Activated naive CD8-positive, alpha-beta T cell (primary cell): ENCODE data around the gene ARHGAP10.
A peak's percentile ranks its signal among the peaks of the same experiment; 100 is the strongest.
"Not testable (repeated sequence)": the region's sequence is repeated elsewhere in the genome, so short reads cannot be mapped to it uniquely, and the experiment has no call there.

Source experiments
- H3K27ac Mint-ChIP-seq: one replicate; pipeline ENCODE4 v1.8.0; 2021; ENCODE audit warnings: mixed read lengths
- H3K27me3 Mint-ChIP-seq: one replicate; pipeline ENCODE4 v1.8.0; 2021; ENCODE audit warnings: mixed read lengths
- H3K36me3 Mint-ChIP-seq: one replicate; pipeline ENCODE4 v1.8.0; 2021; ENCODE audit warnings: mixed read lengths
- H3K4me1 Mint-ChIP-seq: one replicate; pipeline ENCODE4 v1.8.0; 2021; ENCODE audit warnings: low read depth, mixed read lengths
- H3K4me3 Mint-ChIP-seq: one replicate; pipeline ENCODE4 v1.8.0; 2021; ENCODE audit warnings: mild to moderate bottlenecking, mixed read lengths
- H3K9me3 Mint-ChIP-seq: one replicate; pipeline ENCODE4 v1.8.0; 2021; ENCODE audit warnings: low read depth, mixed read lengths

The ARHGAP10 gene

DNA sequence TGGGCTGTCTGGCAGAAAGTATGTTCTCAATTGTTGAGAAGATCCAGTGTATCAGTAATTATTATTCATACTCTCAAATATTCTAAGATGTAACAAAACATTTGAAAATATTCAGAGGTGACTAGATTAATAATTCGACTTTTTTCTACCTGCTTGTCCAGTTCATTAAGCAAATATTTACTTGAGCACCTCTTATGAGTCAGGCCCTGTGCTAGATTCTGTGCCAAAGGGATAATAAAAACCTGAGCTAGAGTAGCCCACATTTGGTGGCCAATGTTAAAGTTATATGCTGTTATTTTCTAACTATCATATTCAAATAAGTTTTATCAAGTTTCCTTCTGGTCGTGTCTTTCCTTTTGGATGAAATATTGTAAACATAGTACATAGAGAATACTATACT is 58.5 kb downstream of the ARHGAP10 start:
- H3K27me3 Mint-ChIP-seq, result no peaks in the 10 kb centered on the region
- H3K36me3 Mint-ChIP-seq, result no peaks in the 10 kb centered on the region
- H3K9me3 Mint-ChIP-seq, result no peaks in the 10 kb centered on the region
- H3K27ac Mint-ChIP-seq, result no peak overlapping the region
- H3K4me3 Mint-ChIP-seq, result no peak overlapping the region
- H3K4me1 Mint-ChIP-seq, result peaks cover 36% of the 10 kb centered on the region

DNA sequence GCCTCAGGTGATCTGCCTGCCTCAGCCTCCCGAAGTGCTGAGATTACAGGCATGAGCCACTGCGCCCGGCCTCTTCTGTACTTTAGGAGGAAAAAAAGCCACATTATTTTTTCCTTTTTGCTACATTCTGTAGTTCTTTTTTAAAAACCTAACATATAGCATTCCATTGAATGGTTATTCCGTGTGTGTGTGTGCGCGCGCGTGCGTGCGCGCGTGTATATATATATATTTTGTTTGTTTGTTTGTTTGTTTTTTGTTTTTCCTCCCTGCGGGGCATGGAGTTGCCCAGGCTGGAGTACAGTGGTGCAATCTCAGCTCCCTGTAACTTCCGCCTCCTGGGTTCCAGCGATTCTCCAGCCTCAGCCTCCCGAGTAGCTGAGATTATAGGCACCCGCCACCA is 59.5 kb downstream of the ARHGAP10 start:
- Mint-ChIP-seq H3K4me1 (peaks cover 37% of the 10 kb centered on the region), H3K9me3 (no peaks in the 10 kb centered on the region), H3K4me3 (no peak overlapping the region), H3K36me3 (no peaks in the 10 kb centered on the region), H3K27me3 (no peaks in the 10 kb centered on the region), H3K27ac (no peak overlapping the region)

DNA sequence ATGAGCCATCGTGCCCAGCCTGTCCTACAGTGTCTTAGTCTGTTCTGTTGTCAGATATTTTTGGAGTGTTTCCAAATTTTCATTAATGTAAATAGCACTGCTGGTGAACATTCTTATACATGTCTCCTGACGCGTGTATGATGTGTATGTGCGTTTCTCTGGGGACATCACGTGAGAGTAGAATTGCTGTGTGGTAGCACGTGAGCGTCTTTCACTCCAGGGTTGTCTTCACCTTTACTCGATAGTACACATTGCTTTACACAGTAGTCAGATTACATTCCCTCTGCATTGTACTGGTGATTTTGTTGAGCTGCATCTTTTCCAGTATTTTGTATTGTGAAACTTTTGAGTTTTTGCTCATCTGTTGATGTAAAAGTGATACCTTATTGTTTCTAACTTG is 60.0 kb downstream of the ARHGAP10 start:
- H3K27ac Mint-ChIP-seq, result peak overlapping the region; percentile 89
- H3K9me3 Mint-ChIP-seq, result no peaks in the 10 kb centered on the region
- H3K27me3 Mint-ChIP-seq, result no peaks in the 10 kb centered on the region
- no peaks in the 10 kb centered on the region for H3K36me3 Mint-ChIP-seq
- peak overlapping the region; percentile 88 for H3K4me3 Mint-ChIP-seq
- peaks cover 37% of the 10 kb centered on the region for H3K4me1 Mint-ChIP-seq

DNA sequence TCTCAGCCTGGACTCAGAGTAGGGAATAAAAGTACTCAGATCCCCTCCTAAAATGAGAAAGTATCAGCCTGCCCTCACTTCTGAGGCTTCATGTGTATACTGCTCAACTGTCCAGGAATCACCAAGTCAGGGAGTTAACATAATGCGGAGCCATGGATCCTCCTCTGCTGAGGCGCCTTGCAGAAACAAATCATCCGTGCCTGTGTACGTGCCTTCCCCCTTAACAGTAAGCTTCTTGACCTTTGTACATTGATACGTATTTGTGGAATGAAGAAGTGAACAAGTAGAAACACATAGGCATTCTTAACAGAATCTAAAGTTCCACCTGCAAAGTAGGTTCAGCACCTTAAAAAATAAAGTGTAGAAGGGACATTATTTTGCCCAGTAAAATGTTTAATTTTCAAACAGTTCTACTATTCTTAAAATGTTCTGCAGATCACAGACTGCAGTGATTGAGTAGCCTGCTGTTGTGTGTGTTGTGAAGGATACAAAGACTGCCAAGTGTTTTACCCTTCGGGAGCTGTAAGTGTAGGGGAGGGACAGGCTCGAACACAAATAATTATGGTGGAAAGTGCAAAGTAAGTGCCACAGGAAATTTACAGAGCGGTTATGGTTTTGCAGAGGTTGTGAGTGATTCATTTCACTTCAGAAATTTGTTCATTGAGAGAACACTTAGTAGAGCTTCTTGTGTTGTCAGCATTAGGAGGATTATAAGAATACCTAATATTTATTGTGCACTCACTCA is 61.9 kb downstream of the ARHGAP10 start:
- peak overlapping the region; percentile 48 for H3K27ac Mint-ChIP-seq
- no peaks in the 10 kb centered on the region for H3K9me3 Mint-ChIP-seq
- H3K4me3 Mint-ChIP-seq, result peak overlapping the region; percentile 88

DNA sequence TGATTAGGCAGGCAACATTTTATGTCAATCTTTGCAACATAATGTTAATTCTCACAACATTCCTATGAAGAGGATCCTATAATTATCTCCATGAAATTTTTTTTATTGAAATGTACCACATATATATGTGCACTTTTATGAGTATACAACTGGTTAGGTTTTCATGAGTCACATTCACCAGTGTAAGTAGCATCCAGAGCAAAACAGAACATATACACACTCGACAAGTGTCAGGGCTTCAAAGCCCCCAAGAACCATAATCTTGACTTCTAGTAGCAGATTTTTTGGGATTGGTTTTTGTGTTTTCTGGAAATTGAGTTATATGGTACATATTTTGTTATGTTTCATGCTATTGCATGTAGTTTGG is 62.4 kb downstream of the ARHGAP10 start:
- no peaks in the 10 kb centered on the region for H3K27me3 Mint-ChIP-seq
- peak overlapping the region; percentile 48 for H3K27ac Mint-ChIP-seq

More for the DNA sequence above, 61.9 kb downstream of the ARHGAP10 start:
- H3K4me1 Mint-ChIP-seq, result peaks cover 37% of the 10 kb centered on the region
- no peaks in the 10 kb centered on the region for H3K36me3 Mint-ChIP-seq
- H3K27me3 Mint-ChIP-seq, result no peaks in the 10 kb centered on the region

DNA sequence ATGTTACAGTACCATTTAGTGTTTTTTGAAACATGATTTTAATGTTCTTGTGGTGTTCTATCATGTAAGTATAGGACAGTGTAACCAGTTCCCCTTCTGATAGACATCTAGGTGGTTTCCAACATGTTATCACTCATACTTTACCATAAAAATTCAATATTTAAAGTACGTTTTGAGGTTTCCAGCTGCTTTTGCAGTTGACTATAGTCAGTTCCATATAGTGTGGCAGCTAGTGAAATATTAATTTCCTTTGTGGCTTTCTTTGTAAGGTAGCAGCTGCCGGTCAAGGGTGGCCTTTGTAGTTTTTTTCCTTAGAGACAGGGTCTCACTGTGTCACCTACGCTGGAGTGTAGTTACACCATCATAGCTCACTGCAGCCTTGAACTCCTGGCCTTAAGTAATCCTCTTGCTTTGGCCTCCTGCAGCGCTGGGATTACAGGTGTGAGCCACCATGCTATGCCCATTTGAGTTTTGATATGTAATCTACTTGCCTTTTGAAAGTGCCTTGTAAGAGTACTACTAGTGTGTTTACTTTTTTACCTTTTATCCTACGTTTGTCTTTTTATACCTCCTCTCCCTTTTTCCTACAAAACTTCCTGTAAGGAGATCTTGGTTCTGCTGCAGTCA is 63.0 kb downstream of the ARHGAP10 start:
- Mint-ChIP-seq H3K27ac (no peak overlapping the region), H3K9me3 (no peaks in the 10 kb centered on the region), H3K4me1 (peaks cover 47% of the 10 kb centered on the region), H3K4me3 (no peak overlapping the region), H3K27me3 (no peaks in the 10 kb centered on the region), H3K36me3 (no peaks in the 10 kb centered on the region)

More for the DNA sequence above, 62.4 kb downstream of the ARHGAP10 start:
- Mint-ChIP-seq H3K4me3 (no peak overlapping the region), H3K9me3 (no peaks in the 10 kb centered on the region), H3K4me1 (peaks cover 41% of the 10 kb centered on the region), H3K36me3 (no peaks in the 10 kb centered on the region)

DNA sequence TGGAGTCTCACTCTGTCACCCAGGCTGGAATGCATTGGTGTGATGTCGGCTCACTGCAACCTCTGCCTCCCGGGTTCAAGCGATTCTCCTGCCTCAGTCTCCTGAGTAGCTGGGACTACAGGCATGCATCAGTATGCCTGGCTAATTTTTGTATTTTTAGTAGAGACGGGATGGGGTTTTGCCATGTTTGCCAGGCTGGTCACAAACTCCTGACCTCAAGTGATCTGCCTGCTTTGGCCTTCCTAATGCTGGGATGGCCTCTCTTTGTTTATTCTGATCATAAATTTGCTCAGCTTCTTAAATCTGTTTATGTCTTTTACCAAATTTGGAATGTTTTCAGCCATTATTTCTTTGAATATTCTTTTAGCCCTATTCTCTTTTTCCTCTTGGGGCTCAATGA is 67.2 kb downstream of the ARHGAP10 start:
- not testable (repeated sequence) for H3K27ac Mint-ChIP-seq, H3K4me3 Mint-ChIP-seq, H3K36me3 Mint-ChIP-seq, H3K9me3 Mint-ChIP-seq, H3K27me3 Mint-ChIP-seq
- peaks cover 36% of the 10 kb centered on the region for H3K4me1 Mint-ChIP-seq

DNA sequence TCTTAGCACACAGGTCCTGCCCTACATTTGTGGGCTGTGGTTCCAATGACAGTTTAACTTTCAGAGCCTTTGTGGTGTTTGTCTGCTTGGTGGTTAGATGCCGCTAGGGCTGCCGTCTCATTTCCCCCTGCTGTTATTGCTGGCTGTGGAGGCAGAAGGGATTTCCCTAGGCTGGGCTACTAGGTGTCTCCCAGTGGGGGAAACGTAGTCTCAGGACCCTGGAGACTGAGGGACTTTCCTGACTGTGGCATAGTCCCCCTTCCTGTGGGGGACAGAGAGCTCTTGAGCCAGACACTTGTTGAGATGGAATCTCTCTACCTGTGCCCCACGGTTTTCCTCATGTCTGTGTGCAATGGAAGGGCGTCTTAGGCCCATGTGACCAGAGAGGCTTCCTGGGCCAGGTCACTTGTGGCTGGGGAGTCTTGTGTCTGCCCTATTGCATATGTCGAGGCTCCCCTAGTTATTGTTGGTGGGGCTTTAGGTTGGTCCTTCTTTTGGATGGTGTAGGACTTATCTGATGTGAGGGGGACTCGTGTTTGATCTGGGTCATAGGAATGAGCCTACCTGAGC is 68.2 kb downstream of the ARHGAP10 start:
- peaks cover 3% of the 10 kb centered on the region for H3K9me3 Mint-ChIP-seq
- H3K4me1 Mint-ChIP-seq, result peaks cover 25% of the 10 kb centered on the region
- peak overlapping the region; percentile 61 for H3K4me3 Mint-ChIP-seq
- H3K27ac Mint-ChIP-seq, result peak overlapping the region; percentile 59
- no peaks in the 10 kb centered on the region for H3K27me3 Mint-ChIP-seq
- peaks cover 3% of the 10 kb centered on the region for H3K36me3 Mint-ChIP-seq

DNA sequence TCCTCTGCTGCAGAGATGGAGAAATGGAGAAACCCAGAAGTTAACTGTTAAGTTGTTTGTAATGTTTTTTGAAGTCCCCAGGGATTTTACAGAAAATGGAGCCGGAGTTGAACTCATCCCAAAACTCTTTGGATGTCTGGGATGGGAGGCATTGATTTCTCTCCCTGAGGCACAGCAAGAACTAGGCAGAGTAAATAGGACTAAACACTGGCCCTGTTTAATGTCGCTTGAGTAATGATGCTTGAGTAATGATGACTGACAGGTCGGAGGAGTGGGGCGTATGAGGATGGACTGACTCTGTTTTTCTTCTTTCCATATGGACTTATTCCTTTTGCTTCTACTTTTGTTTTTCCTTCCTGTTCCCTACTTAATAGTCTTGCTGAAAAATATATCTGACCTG is 69.9 kb downstream of the ARHGAP10 start:
- Mint-ChIP-seq H3K4me3 (no peak overlapping the region), H3K27ac (no peak overlapping the region), H3K9me3 (peaks cover 3% of the 10 kb centered on the region), H3K36me3 (peaks cover 3% of the 10 kb centered on the region), H3K27me3 (no peaks in the 10 kb centered on the region), H3K4me1 (peaks cover 22% of the 10 kb centered on the region)

DNA sequence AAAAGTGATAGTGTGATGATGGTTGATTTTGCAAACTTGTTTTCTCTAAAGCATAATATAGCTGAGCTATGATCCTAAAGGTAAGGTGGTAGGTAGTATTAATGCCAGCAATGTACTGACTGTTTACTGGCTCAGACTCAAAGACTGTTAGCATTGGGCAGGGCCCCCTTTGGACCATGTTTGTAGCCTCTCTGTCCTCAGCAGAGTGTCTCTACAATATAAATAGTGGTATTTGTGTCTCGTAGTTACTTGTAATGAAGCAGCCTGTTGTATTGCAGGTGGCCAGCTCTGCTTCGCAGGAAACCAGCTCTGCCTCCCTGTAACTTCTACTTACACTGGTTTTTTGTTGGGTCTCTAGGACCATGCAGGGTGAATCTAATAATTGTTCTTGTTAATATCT is 70.5 kb downstream of the ARHGAP10 start:
- Mint-ChIP-seq H3K4me3 (no peak overlapping the region), H3K27ac (no peak overlapping the region), H3K4me1 (peaks cover 22% of the 10 kb centered on the region), H3K9me3 (peaks cover 3% of the 10 kb centered on the region), H3K36me3 (peaks cover 3% of the 10 kb centered on the region), H3K27me3 (no peaks in the 10 kb centered on the region)

DNA sequence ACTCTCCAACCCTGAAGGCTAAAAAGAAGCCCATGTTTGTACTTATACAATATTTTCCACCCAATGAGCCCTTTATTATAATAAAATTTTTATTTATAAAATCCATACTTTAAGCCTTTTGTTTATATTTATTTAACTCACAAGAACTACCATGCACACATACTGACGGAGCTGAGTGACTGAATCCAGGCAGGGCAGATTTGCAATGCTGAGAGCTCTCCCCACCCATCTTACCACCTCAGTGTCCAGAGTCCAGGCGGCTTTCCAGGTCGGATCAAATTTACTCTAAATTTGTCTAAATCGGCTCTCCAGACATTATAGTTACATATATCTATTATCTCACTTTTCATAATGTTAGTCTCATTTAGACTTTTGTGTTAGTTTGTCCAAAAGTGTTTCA is 74.1 kb downstream of the ARHGAP10 start:
- H3K4me3 Mint-ChIP-seq, result no peak overlapping the region
- H3K27ac Mint-ChIP-seq, result no peak overlapping the region
- no peaks in the 10 kb centered on the region for H3K27me3 Mint-ChIP-seq
- peaks cover 3% of the 10 kb centered on the region for H3K4me1 Mint-ChIP-seq
- H3K36me3 Mint-ChIP-seq, result peaks cover 3% of the 10 kb centered on the region
- H3K9me3 Mint-ChIP-seq, result peaks cover 3% of the 10 kb centered on the region

DNA sequence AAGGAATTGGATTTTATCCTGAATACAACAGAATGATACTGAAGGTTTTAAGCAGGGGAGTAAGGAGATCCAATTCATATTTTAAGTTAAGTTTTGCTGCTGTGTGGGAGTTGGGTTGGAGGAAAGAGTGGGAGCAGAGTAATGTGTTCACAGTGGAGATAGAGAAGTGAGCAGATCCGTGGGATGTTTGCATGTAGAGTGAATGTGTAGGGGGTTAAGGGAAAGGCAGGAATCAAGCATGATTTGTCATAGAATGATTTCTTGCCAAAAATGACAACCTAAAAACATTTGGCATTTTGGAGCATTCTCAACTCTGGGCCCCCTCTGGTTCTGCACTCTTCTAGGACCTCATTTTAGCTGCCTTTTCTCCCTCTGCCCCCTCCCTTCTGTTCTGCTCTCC is 76.6 kb downstream of the ARHGAP10 start:
- no peak overlapping the region for H3K27ac Mint-ChIP-seq
- peaks cover 1% of the 10 kb centered on the region for H3K4me1 Mint-ChIP-seq
- no peak overlapping the region for H3K4me3 Mint-ChIP-seq
- H3K27me3 Mint-ChIP-seq, result no peaks in the 10 kb centered on the region
- H3K36me3 Mint-ChIP-seq, result peaks cover 3% of the 10 kb centered on the region
- peaks cover 2% of the 10 kb centered on the region for H3K9me3 Mint-ChIP-seq

DNA sequence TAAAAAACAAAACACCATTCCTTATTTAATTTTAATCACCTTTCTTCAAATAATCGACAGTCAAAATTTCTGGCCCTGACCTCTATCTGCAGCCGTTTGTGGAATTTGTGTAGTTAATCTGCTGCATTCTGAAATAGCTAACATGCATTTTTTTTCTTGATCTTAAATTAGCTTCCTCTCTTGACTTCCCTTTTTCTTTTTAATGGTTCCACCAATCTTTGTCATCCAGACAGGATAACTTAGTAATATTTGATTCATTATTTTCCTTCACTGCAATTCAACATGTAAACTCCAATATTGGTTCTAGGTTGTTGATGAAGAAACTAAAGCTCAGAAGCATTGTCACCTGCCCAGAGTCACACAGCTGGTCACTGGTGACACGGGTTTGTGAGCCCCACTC is 77.3 kb downstream of the ARHGAP10 start:
- no peaks in the 10 kb centered on the region for H3K4me1 Mint-ChIP-seq

DNA sequence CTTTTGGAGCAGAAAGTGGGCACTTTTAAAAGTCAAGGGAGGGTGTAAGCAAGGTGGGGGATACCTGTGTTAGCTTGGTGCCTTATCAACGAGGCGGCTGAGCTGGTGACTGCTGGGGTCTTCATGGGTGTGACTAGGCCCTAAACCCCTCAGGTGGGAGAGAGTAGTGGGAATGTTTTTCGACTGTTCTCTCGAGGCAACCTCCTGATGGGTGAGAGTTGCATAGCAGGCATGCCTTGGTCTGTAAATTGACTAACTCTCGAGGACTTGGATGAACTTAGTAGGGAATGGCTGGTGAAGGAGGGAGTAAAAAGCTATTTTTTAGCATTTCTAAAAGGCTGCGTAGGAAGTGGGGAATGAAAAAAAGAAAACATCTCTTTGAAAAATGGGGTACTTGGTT is 80.0 kb downstream of the ARHGAP10 start:
- peaks cover 2% of the 10 kb centered on the region for H3K4me1 Mint-ChIP-seq
- no peak overlapping the region for H3K27ac Mint-ChIP-seq
- H3K27me3 Mint-ChIP-seq, result no peaks in the 10 kb centered on the region
- no peak overlapping the region for H3K4me3 Mint-ChIP-seq
- H3K36me3 Mint-ChIP-seq, result peaks cover 3% of the 10 kb centered on the region
- no peaks in the 10 kb centered on the region for H3K9me3 Mint-ChIP-seq

More for the DNA sequence above, 77.3 kb downstream of the ARHGAP10 start:
- no peaks in the 10 kb centered on the region for H3K27me3 Mint-ChIP-seq
- H3K36me3 Mint-ChIP-seq, result no peaks in the 10 kb centered on the region
- H3K27ac Mint-ChIP-seq, result no peak overlapping the region
- no peaks in the 10 kb centered on the region for H3K9me3 Mint-ChIP-seq
- H3K4me3 Mint-ChIP-seq, result no peak overlapping the region

DNA sequence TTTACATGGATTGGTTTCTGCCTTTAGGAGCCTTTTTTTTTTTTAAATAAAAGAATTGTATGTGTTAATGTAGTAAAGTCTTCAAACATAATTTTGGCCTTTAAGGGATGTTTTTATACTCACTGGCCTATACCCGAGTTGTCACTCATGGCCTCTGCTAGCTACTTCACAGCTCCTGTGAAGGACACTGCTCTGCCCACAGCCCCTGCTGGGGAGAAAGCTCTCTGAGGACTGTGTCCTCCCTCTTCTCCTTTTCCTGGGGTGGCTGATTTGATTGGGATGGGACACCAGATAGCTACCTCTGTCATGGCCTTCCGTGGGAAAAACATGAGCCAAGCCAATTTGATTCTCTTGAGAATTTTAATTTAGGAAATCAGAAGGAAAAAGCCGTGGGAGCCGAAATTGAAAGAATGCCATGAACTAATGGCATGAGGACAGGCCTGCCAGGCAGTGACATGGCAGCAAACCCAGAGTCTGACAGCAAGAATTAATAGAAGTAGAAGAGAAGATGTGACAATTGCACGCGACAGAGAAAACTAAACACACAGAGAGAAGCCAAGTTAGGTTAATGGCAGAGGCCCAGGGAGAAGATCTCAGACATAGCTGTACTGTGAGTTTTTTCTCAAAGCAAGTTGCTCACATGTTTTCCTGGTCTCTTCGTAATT is 81.4 kb downstream of the ARHGAP10 start:
- Mint-ChIP-seq H3K4me1 (peaks cover 2% of the 10 kb centered on the region), H3K4me3 (no peak overlapping the region), H3K9me3 (no peaks in the 10 kb centered on the region), H3K27ac (no peak overlapping the region), H3K27me3 (no peaks in the 10 kb centered on the region), H3K36me3 (peaks cover 3% of the 10 kb centered on the region)
